HepG2 (cell line): ENCODE measurements around the gene NHSL1. TPM values are rescaled to one million over a fixed set of nuclear protein-coding genes. Genes with fewer than 3 reads are reported as not detected.
A peak's percentile ranks its signal among the peaks of the same experiment; 100 is the strongest.

ENCODE experiments used
- CREM ChIP-seq, 2 experiments: sonication (generic) in 1 of 2; formaldehyde crosslinking in 1 of 2; IDR thresholded peaks; 2 replicates each; pipeline versions ENCODE4 v1.4.0 to v1.6.1; 2016 to 2020; ENCODE audit warnings: antibody characterized with exemption in 1 of 2, mild to moderate bottlenecking in 1 of 2, missing genetic modification reagents in 1 of 2
- ERF ChIP-seq: IDR thresholded peaks from 2 replicates; pipeline ENCODE4 v1.6.1; 2018; ENCODE audit warnings: missing biosample characterization, missing genetic modification reagents
- FOXJ3 ChIP-seq: sonication (generic); formaldehyde crosslinking; IDR thresholded peaks from 2 replicates; pipeline ENCODE4 v1.4.0; 2020; ENCODE audit warnings: missing genetic modification reagents, mild to moderate bottlenecking, borderline replicate concordance
- FOXP4 ChIP-seq: sonication (generic); formaldehyde crosslinking; IDR thresholded peaks from 2 replicates; pipeline ENCODE4 v1.4.0; 2020; ENCODE audit warnings: missing genetic modification reagents
- GMEB1 ChIP-seq: sonication (generic); formaldehyde crosslinking; IDR thresholded peaks from 2 replicates; pipeline ENCODE4 v1.5.1; 2020; ENCODE audit warnings: missing genetic modification reagents, mild to moderate bottlenecking, borderline replicate concordance
- LCORL ChIP-seq, 2 experiments: fragments of 450-650 bp in 1 of 2; sonication (generic) in 1 of 2; formaldehyde crosslinking in 1 of 2; IDR thresholded peaks; 2 replicates each; pipeline versions ENCODE4 v1.5.0 to v1.6.1; 2017 to 2020; ENCODE audit warnings: antibody characterized with exemption in 1 of 2, missing genetic modification reagents in 1 of 2
- NCOA2 ChIP-seq: sonication (generic); formaldehyde crosslinking; IDR thresholded peaks from 2 replicates; pipeline ENCODE4 v1.8.0; 2022; ENCODE audit warnings: inconsistent platforms
- NFKBIZ ChIP-seq: IDR thresholded peaks from 2 replicates; pipeline ENCODE4 v1.6.1; 2018; ENCODE audit warnings: missing genetic modification reagents, missing compliant biosample characterization
- NKX3-1 ChIP-seq: sonication (generic); formaldehyde crosslinking; IDR thresholded peaks from 2 replicates; pipeline ENCODE4 v1.5.0; 2020; ENCODE audit warnings: missing genetic modification reagents
- NR2C2 ChIP-seq: sonication (generic); formaldehyde crosslinking; IDR thresholded peaks from 2 replicates; pipeline ENCODE4 v1.4.0; 2020; ENCODE audit warnings: missing genetic modification reagents, mild to moderate bottlenecking, moderate library complexity, borderline replicate concordance
- PPARG ChIP-seq: conservative IDR thresholded peaks from 2 replicates; pipeline ENCODE4 v1.6.1; 2016; ENCODE audit warnings: missing biosample characterization, missing genetic modification reagents
- RXRA ChIP-seq: sonication (generic); formaldehyde crosslinking; IDR thresholded peaks from 2 replicates; pipeline ENCODE4 v1.5.1; 2020; ENCODE audit warnings: missing genetic modification reagents
- RXRB ChIP-seq: IDR thresholded peaks from 2 replicates; pipeline ENCODE4 v1.6.1; 2016; ENCODE audit warnings: borderline replicate concordance, missing genetic modification reagents, missing compliant biosample characterization
- SALL1 ChIP-seq: sonication (generic); formaldehyde crosslinking; IDR thresholded peaks from 2 replicates; pipeline ENCODE4 v1.8.0; 2022; ENCODE audit warnings: mild to moderate bottlenecking, missing genetic modification reagents
- SAP130 ChIP-seq: IDR thresholded peaks from 2 replicates; pipeline ENCODE4 v1.6.1; 2016; ENCODE audit warnings: low read depth
- SMAD1 ChIP-seq: sonication (generic); formaldehyde crosslinking; IDR thresholded peaks from 2 replicates; pipeline ENCODE4 v1.4.0; 2020; ENCODE audit warnings: missing genetic modification reagents, low read depth, mild to moderate bottlenecking, borderline replicate concordance
- ZKSCAN8 ChIP-seq: IDR thresholded peaks from 2 replicates; pipeline ENCODE4 v1.6.1; 2016; ENCODE audit warnings: borderline replicate concordance, missing genetic modification reagents, missing compliant biosample characterization
- ZNF121 ChIP-seq: sonication (generic); formaldehyde crosslinking; IDR thresholded peaks from 2 replicates; pipeline ENCODE4 v1.5.0; 2020; ENCODE audit warnings: mild to moderate bottlenecking, missing genetic modification reagents
- ZNF337 ChIP-seq: sonication (generic); formaldehyde crosslinking; IDR thresholded peaks from 2 replicates; pipeline ENCODE4 v1.5.1; 2020; ENCODE audit warnings: missing genetic modification reagents, low read depth, mild to moderate bottlenecking, borderline replicate concordance
- ZNF33B ChIP-seq: sonication (generic); formaldehyde crosslinking; IDR thresholded peaks from 2 replicates; pipeline ENCODE4 v1.5.1; 2020; ENCODE audit warnings: mild to moderate bottlenecking, missing genetic modification reagents
- polyA plus RNA-seq, 8 experiments: library from polyadenylated mRNA; depleted of rRNA in 3 of 8; stranded (reverse) in 7 of 8; unstranded in 1 of 8; fragments of >200 nt; fragmentation: Illumina TruSeq in 4 of 8; extraction: Trizol in 4 of 8; gene quantifications; 2 replicates each; pipeline versions ENCODE4 v1.2.1 to v1.2.3, GENCODE V29; 2011 to 2016; ENCODE audit warnings: low read depth in 4 of 8, missing spikeins in 1 of 8, mixed read lengths in 1 of 8; ENCODE audit not compliant: insufficient read depth in 1 of 8
- total RNA-seq, 5 experiments: library from RNA; depleted of rRNA; stranded (reverse); fragments of >200 nt; fragmentation: Illumina TruSeq; extraction: Trizol; gene quantifications; 2 replicates each; pipeline ENCODE4 v1.2.3, GENCODE V29; 2016; ENCODE audit warnings: low read depth in 1 of 5
- TF ChIP-seq, protein P1 (sequence below), 2 experiments: sonication (generic) in 1 of 2; formaldehyde crosslinking in 1 of 2; IDR thresholded peaks; 2 replicates each; pipeline versions ENCODE4 v1.6.1 to v1.9.0; 2014 to 2022; ENCODE audit warnings: antibody characterized with exemption in 1 of 2, borderline replicate concordance in 1 of 2, inconsistent platforms in 1 of 2, low read depth in 1 of 2, missing genetic modification reagents in 1 of 2

The NHSL1 gene
- total and polyA plus RNA-seq, 2 of the 13 experiments (the other 11 are each of a cell fraction or from before 2014, with no cell fraction given) = 24.9 to 53.6 TPM

- TF ChIP-seq FOXJ3 (peak; percentile 96), LCORL (IDR thresholded peaks at IDR 0.05) (no peak), LCORL (CRISPR knock-in tag; IDR thresholded peaks at IDR 0.05) (peak; percentile 63), NCOA2 (CRISPR knock-in tag) (peak; percentile 96), NKX3-1 (CRISPR knock-in tag) (peak; percentile 73), RXRA (CRISPR knock-in tag) (peak; percentile 59; the same call in 1 of the 2 replicates), GMEB1 (CRISPR knock-in tag) (0 out of 2 replicates have a peak, but pooled peaks have one; percentile 21), ZKSCAN8 (CRISPR knock-in tag) (peak; percentile 82; the same call in 1 of the 2 replicates), NR2C2 (CRISPR knock-in tag) (peak; percentile 51; the same call in 1 of the 2 replicates), CREM (IDR thresholded peaks at IDR 0.05) (peak; percentile 96), CREM (CRISPR knock-in tag; IDR thresholded peaks at IDR 0.05) (no peak), FOXP4 (CRISPR knock-in tag) (peak; percentile 96), ZNF33B (CRISPR knock-in tag) (no peak), NFKBIZ (CRISPR knock-in tag) (no peak), SAP130 (CRISPR knock-in tag) (peak; percentile 92), ZNF337 (CRISPR knock-in tag) (peak; percentile 65; the same call in 1 of the 2 replicates), ERF (CRISPR knock-in tag) (peak; percentile 80), PPARG (peak; percentile 100), ZNF121 (0 out of 2 replicates have a peak, but pooled peaks have one; percentile 7), SMAD1 (CRISPR knock-in tag) (no peak), SALL1 (peak; percentile 85; the same call in 1 of the 2 replicates), RXRB (CRISPR knock-in tag) (peak; percentile 99)
- TF ChIP-seq, protein P1, sequence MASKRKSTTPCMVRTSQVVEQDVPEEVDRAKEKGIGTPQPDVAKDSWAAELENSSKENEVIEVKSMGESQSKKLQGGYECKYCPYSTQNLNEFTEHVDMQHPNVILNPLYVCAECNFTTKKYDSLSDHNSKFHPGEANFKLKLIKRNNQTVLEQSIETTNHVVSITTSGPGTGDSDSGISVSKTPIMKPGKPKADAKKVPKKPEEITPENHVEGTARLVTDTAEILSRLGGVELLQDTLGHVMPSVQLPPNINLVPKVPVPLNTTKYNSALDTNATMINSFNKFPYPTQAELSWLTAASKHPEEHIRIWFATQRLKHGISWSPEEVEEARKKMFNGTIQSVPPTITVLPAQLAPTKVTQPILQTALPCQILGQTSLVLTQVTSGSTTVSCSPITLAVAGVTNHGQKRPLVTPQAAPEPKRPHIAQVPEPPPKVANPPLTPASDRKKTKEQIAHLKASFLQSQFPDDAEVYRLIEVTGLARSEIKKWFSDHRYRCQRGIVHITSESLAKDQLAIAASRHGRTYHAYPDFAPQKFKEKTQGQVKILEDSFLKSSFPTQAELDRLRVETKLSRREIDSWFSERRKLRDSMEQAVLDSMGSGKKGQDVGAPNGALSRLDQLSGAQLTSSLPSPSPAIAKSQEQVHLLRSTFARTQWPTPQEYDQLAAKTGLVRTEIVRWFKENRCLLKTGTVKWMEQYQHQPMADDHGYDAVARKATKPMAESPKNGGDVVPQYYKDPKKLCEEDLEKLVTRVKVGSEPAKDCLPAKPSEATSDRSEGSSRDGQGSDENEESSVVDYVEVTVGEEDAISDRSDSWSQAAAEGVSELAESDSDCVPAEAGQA (IDR thresholded peaks at IDR 0.05; ENCODE audit: low read depth) = no peak
- TF ChIP-seq, protein P1 (CRISPR knock-in tag; IDR thresholded peaks at IDR 0.05; ENCODE audit: borderline replicate concordance) = no peak
These were observed 44.4 kb upstream of the NHSL1 start (continued) for GRCh38 chr6:138543657-138544056.
